H1 (cell line): ENCODE data around the gene PARM1. TPM values are rescaled to one million over a fixed set of nuclear protein-coding genes. Genes with fewer than 3 reads are reported as not detected.

Experiments used
- CBX8 ChIP-seq: fragments of 300-800, 300-1000 bp; sonication (generic); IDR thresholded peaks from 2 replicates; pipeline ENCODE4 v1.7.1; 2016; ENCODE audit warnings: low read depth, low read length, borderline replicate concordance
- EZH2 ChIP-seq: fragments of 200-600 bp; sonication (generic); IDR thresholded peaks from 2 replicates; pipeline ENCODE4 v1.7.1; 2012; ENCODE audit warnings: low read depth, mild to moderate bottlenecking, moderate library complexity, low read length, inconsistent platforms; ENCODE audit not compliant: severe bottlenecking
- KDM5A ChIP-seq: fragments of 200-600 bp; IDR thresholded peaks from 2 replicates; pipeline ENCODE4 v1.7.1; 2012; ENCODE audit warnings: mild to moderate bottlenecking, low read length, inconsistent platforms, mixed read lengths
- RXRA ChIP-seq: IDR thresholded peaks from 2 replicates; pipeline ENCODE4 v1.6.1; 2011; ENCODE audit warnings: low read depth, mild to moderate bottlenecking, low read length, moderate library complexity; ENCODE audit not compliant: insufficient read depth
- SIN3A ChIP-seq, 2 experiments: IDR thresholded peaks in 1 of 2; conservative IDR thresholded peaks in 1 of 2; 2 replicates each; pipeline ENCODE4 v1.6.1; 2011 to 2012; ENCODE audit warnings: low read length in 2 of 2, improper control_type of control experiment in 1 of 2, low read depth in 1 of 2, mild to moderate bottlenecking in 1 of 2
- SUZ12 ChIP-seq: fragments of 200-600 bp; sonication (generic); IDR thresholded peaks from 2 replicates; pipeline ENCODE4 v1.6.1; 2012; ENCODE audit warnings: mild to moderate bottlenecking, inconsistent platforms, low read length, moderate library complexity, mixed read lengths
- TBP ChIP-seq: IDR thresholded peaks from 2 replicates; pipeline ENCODE4 v1.6.1; 2011; ENCODE audit warnings: low read depth, low read length, improper control_type of control experiment
- TCF12 ChIP-seq: IDR thresholded peaks from 2 replicates; pipeline ENCODE4 v1.6.1; 2011; ENCODE audit warnings: low read depth, mild to moderate bottlenecking, low read length
- polyA plus RNA-seq, 7 experiments: library from polyadenylated mRNA; depleted of rRNA in 3 of 7; stranded (reverse) in 5 of 7; unstranded in 2 of 7; fragments of >200 nt in 5 of 7; fragments of 200-250 nt in 2 of 7; gene quantifications; 1 replicate in 5 of 7; 2 replicates in 1 of 7; 4 replicates in 1 of 7; pipeline versions ENCODE4 v1.2.1 to v1.2.3, GENCODE V29; 2011 to 2013; ENCODE audit warnings: missing spikeins in 2 of 7, mixed read lengths in 2 of 7
- total RNA-seq: library from RNA; stranded (reverse); fragmentation: NEBNext Ultra II Directional; extraction: Animal tissue kit (Norgen Biotek cat#: 25700); gene quantifications from 2 replicates; pipeline ENCODE4 v1.2.1, GENCODE V29; 2021
- TF ChIP-seq, protein P1 (sequence below): fragments of 300-600 bp; sonication (generic); IDR thresholded peaks from 2 replicates; pipeline ENCODE4 v1.7.1; 2012; ENCODE audit warnings: low read length, moderate library complexity, mild to moderate bottlenecking, inconsistent platforms; ENCODE audit not compliant: insufficient replicate concordance

Gene PARM1
- total and polyA plus RNA-seq, 2 of the 8 experiments (the other 6 are each of a cell fraction or from before 2014, with no cell fraction given): 2.0 to 5.3 TPM

- TF ChIP-seq TBP (no peak), SUZ12 (peak; percentile 81), TCF12 (0 out of 2 replicates have a peak, but pooled peaks have one; percentile 26), KDM5A (no peak), SIN3A (conservative IDR thresholded peaks at IDR 0.05 in 1 of 2, IDR thresholded peaks at IDR 0.05 in 1 of 2; ENCODE audit: low read depth in 1 of 2, low read length in 2 of 2) (no peak), EZH2 (peak; percentile 78), RXRA (no peak), CBX8 (no peak)
- TF ChIP-seq, protein P1, sequence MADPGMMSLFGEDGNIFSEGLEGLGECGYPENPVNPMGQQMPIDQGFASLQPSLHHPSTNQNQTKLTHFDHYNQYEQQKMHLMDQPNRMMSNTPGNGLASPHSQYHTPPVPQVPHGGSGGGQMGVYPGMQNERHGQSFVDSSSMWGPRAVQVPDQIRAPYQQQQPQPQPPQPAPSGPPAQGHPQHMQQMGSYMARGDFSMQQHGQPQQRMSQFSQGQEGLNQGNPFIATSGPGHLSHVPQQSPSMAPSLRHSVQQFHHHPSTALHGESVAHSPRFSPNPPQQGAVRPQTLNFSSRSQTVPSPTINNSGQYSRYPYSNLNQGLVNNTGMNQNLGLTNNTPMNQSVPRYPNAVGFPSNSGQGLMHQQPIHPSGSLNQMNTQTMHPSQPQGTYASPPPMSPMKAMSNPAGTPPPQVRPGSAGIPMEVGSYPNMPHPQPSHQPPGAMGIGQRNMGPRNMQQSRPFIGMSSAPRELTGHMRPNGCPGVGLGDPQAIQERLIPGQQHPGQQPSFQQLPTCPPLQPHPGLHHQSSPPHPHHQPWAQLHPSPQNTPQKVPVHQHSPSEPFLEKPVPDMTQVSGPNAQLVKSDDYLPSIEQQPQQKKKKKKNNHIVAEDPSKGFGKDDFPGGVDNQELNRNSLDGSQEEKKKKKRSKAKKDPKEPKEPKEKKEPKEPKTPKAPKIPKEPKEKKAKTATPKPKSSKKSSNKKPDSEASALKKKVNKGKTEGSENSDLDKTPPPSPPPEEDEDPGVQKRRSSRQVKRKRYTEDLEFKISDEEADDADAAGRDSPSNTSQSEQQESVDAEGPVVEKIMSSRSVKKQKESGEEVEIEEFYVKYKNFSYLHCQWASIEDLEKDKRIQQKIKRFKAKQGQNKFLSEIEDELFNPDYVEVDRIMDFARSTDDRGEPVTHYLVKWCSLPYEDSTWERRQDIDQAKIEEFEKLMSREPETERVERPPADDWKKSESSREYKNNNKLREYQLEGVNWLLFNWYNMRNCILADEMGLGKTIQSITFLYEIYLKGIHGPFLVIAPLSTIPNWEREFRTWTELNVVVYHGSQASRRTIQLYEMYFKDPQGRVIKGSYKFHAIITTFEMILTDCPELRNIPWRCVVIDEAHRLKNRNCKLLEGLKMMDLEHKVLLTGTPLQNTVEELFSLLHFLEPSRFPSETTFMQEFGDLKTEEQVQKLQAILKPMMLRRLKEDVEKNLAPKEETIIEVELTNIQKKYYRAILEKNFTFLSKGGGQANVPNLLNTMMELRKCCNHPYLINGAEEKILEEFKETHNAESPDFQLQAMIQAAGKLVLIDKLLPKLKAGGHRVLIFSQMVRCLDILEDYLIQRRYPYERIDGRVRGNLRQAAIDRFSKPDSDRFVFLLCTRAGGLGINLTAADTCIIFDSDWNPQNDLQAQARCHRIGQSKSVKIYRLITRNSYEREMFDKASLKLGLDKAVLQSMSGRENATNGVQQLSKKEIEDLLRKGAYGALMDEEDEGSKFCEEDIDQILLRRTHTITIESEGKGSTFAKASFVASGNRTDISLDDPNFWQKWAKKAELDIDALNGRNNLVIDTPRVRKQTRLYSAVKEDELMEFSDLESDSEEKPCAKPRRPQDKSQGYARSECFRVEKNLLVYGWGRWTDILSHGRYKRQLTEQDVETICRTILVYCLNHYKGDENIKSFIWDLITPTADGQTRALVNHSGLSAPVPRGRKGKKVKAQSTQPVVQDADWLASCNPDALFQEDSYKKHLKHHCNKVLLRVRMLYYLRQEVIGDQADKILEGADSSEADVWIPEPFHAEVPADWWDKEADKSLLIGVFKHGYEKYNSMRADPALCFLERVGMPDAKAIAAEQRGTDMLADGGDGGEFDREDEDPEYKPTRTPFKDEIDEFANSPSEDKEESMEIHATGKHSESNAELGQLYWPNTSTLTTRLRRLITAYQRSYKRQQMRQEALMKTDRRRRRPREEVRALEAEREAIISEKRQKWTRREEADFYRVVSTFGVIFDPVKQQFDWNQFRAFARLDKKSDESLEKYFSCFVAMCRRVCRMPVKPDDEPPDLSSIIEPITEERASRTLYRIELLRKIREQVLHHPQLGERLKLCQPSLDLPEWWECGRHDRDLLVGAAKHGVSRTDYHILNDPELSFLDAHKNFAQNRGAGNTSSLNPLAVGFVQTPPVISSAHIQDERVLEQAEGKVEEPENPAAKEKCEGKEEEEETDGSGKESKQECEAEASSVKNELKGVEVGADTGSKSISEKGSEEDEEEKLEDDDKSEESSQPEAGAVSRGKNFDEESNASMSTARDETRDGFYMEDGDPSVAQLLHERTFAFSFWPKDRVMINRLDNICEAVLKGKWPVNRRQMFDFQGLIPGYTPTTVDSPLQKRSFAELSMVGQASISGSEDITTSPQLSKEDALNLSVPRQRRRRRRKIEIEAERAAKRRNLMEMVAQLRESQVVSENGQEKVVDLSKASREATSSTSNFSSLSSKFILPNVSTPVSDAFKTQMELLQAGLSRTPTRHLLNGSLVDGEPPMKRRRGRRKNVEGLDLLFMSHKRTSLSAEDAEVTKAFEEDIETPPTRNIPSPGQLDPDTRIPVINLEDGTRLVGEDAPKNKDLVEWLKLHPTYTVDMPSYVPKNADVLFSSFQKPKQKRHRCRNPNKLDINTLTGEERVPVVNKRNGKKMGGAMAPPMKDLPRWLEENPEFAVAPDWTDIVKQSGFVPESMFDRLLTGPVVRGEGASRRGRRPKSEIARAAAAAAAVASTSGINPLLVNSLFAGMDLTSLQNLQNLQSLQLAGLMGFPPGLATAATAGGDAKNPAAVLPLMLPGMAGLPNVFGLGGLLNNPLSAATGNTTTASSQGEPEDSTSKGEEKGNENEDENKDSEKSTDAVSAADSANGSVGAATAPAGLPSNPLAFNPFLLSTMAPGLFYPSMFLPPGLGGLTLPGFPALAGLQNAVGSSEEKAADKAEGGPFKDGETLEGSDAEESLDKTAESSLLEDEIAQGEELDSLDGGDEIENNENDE: no peak
These were observed 1.3 kb downstream of the PARM1 start (continued) for GRCh38 chr4:74934016-74934831.
